Ishikawa (cell line): Measurements from ENCODE around the gene TCEAL3.

ENCODE experiments used
- CEBPB ChIP-seq: IDR thresholded peaks from 2 replicates; pipeline ENCODE4 v1.6.1; 2012
- CREB1 ChIP-seq: IDR thresholded peaks from 2 replicates; pipeline ENCODE4 v1.6.1; 2012; ENCODE audit warnings: low read depth
- EGR1 ChIP-seq: IDR thresholded peaks from 2 replicates; pipeline ENCODE4 v1.6.1; 2012
- EP300 ChIP-seq: IDR thresholded peaks from 2 replicates; pipeline ENCODE4 v1.6.1; 2012; ENCODE audit warnings: borderline replicate concordance
- FOXM1 ChIP-seq: IDR thresholded peaks from 2 replicates; pipeline ENCODE4 v1.6.1; 2012; ENCODE audit warnings: low read depth, borderline replicate concordance
- NFIC ChIP-seq: IDR thresholded peaks from 2 replicates; pipeline ENCODE4 v1.6.1; 2012
- RAD21 ChIP-seq: IDR thresholded peaks from 2 replicates; pipeline ENCODE4 v1.6.1; 2012; ENCODE audit warnings: low read depth
- TAF1 ChIP-seq: IDR thresholded peaks from 2 replicates; pipeline ENCODE4 v1.6.1; 2012; ENCODE audit warnings: low read depth, mild to moderate bottlenecking
- TCF12 ChIP-seq: IDR thresholded peaks from 2 replicates; pipeline ENCODE4 v1.6.1; 2012; ENCODE audit warnings: low read depth
- TEAD4 ChIP-seq: IDR thresholded peaks from 2 replicates; pipeline ENCODE4 v1.6.1; 2012
- YY1 ChIP-seq: IDR thresholded peaks from 2 replicates; pipeline ENCODE4 v1.6.1; 2012; ENCODE audit warnings: low read depth
- ZBTB7A ChIP-seq: IDR thresholded peaks from 2 replicates; pipeline ENCODE4 v1.6.1; 2012; ENCODE audit warnings: low read depth
- TF ChIP-seq, protein P1 (sequence below): IDR thresholded peaks from 2 replicates; pipeline ENCODE4 v1.6.1; 2012
- TF ChIP-seq, protein P2 (sequence below): IDR thresholded peaks from 2 replicates; pipeline ENCODE4 v1.6.1; 2012
- TF ChIP-seq, protein P3 (sequence below): IDR thresholded peaks from 2 replicates; pipeline ENCODE4 v1.6.1; 2012; ENCODE audit warnings: low read depth, mild to moderate bottlenecking

TCEAL3 gene

DNA sequence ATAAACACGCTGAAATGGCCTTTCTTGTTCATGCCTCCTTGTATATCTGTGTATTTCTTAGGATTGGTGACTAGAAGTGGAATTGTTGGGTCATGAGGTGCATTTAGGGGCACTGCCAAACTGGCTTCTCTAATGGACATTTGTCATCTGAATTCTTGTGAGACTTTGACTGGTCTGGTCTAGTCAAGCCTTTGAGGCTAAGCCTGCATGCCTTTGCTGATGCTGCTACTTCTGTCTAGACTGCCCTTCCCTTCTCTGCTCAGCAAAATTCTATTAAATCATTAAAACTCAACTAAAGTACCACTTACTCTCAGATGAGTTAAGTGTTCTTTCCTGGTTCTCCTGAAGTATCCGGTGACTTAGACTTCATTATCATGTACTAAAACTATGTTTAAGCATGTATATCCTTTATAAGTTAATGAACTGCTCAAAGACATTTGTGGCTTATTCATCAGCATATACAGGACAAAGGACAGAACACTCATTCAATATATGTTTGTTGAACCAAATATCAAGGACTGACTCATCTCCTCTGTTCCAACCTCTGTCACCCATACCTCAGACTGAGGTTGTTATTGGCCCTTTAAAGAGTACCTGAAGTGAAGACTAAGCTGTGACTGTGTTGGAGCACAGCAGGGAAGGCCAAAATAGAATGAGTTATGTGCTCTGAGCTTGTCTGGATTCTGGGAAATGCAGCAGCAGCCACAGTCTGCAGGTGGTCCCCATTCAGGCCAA lies 30.0 kb downstream of the TCEAL3 start:
- TF ChIP-seq CEBPB (no peak), CREB1 (no peak), RAD21 (no peak), EGR1 (no peak), TEAD4 (no peak), TCF12 (no peak), EP300 (no peak)
- TF ChIP-seq, protein P1, sequence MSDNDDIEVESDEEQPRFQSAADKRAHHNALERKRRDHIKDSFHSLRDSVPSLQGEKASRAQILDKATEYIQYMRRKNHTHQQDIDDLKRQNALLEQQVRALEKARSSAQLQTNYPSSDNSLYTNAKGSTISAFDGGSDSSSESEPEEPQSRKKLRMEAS: no peak

DNA sequence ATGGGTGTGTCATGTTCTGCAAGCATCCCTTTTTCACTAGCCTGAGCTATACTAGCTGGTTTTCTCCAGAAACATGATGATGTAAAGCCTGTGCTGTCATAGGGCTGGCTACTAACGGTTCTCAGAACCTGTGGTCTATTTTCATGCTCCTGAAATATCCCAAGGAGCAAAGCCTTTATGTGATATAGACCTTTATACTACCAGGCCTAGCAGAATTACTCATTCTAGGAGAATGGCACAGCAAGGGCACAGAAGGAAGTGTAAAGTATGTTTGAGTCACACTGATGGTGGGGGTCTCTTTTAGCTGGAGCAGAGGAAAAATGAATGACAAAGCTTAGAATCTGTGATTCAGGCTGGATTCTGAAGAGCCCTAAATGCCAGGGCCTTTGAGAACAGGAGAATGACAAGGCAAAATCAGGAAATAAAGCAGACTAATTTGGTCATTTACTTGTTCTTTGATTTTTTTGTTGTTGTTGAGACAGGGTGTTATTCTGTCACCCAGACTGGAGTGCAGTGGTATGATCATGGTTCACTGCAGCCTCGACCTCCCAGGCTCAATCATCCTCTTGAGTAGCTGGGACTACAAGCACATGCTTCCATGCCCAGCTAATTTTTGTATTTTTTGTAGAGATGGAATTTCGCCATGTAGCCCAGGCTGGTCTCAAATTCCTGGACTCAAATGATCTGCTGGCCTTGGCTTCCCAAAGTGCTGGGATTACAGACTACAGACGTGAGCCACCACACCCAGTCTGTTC lies 32.8 kb downstream of the TCEAL3 start:
- TF ChIP-seq TAF1 (no peak), CREB1 (no peak), FOXM1 (no peak), NFIC (no peak), CEBPB (no peak)
- TF ChIP-seq, protein P1: no peak
- TF ChIP-seq, protein P2, sequence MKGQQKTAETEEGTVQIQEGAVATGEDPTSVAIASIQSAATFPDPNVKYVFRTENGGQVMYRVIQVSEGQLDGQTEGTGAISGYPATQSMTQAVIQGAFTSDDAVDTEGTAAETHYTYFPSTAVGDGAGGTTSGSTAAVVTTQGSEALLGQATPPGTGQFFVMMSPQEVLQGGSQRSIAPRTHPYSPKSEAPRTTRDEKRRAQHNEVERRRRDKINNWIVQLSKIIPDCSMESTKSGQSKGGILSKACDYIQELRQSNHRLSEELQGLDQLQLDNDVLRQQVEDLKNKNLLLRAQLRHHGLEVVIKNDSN: no peak

DNA sequence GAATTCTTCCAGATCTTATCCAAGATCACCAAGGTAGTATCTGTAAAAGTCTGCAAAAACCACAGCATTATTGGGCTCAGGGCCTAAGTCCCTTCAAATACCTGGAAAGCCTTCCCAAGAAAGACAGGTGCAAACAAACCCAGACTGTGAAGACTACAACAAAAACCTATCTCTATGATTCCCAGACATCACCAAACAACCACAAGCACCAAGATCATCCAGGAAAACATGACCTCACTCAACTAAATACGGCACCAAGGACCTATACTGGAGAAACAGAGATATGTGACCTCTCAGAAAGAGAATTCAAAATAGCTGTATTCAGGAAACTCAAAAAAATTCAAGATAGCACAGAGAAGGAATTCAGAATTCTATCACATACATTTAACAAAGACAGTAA lies 36.4 kb downstream of the TCEAL3 start:
- no peak for TF ChIP-seq ZBTB7A
- TF ChIP-seq CEBPB: no peak
- TF ChIP-seq CREB1: no peak
- TF ChIP-seq TEAD4: no peak
- no peak for TF ChIP-seq RAD21
- TF ChIP-seq, protein P2: no peak
- TF ChIP-seq YY1: no peak
- no peak for TF ChIP-seq NFIC
- no peak for TF ChIP-seq TAF1
- no peak for TF ChIP-seq EGR1
- TF ChIP-seq TCF12: no peak
- TF ChIP-seq EP300: no peak
- TF ChIP-seq, protein P1: no peak
- TF ChIP-seq FOXM1: no peak
- TF ChIP-seq, protein P3, sequence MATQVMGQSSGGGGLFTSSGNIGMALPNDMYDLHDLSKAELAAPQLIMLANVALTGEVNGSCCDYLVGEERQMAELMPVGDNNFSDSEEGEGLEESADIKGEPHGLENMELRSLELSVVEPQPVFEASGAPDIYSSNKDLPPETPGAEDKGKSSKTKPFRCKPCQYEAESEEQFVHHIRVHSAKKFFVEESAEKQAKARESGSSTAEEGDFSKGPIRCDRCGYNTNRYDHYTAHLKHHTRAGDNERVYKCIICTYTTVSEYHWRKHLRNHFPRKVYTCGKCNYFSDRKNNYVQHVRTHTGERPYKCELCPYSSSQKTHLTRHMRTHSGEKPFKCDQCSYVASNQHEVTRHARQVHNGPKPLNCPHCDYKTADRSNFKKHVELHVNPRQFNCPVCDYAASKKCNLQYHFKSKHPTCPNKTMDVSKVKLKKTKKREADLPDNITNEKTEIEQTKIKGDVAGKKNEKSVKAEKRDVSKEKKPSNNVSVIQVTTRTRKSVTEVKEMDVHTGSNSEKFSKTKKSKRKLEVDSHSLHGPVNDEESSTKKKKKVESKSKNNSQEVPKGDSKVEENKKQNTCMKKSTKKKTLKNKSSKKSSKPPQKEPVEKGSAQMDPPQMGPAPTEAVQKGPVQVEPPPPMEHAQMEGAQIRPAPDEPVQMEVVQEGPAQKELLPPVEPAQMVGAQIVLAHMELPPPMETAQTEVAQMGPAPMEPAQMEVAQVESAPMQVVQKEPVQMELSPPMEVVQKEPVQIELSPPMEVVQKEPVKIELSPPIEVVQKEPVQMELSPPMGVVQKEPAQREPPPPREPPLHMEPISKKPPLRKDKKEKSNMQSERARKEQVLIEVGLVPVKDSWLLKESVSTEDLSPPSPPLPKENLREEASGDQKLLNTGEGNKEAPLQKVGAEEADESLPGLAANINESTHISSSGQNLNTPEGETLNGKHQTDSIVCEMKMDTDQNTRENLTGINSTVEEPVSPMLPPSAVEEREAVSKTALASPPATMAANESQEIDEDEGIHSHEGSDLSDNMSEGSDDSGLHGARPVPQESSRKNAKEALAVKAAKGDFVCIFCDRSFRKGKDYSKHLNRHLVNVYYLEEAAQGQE: no peak

DNA sequence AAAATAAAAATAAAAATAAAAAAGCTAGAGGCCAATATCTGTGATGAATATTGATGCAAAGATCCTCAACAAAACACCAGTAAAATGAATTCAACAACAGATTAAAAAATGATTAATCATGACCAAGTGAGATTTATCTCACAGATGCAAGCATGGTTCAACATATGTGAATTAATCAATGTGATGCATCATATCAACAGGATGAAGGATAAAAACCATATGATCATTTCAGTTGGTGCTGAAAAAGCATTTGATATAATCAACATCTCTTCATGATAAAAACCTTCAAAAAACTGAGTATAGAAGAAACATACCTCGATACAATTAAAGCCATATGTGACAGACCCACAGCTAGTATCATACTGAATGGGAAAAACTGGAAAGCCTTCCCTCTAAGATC lies 39.9 kb downstream of the TCEAL3 start:
- TF ChIP-seq CEBPB: no peak
- no peak for TF ChIP-seq TCF12
- no peak for TF ChIP-seq EGR1
- TF ChIP-seq CREB1: no peak
- TF ChIP-seq FOXM1: no peak
- TF ChIP-seq TEAD4: no peak
- TF ChIP-seq YY1: no peak
- no peak for TF ChIP-seq TAF1
- TF ChIP-seq RAD21: no peak
- TF ChIP-seq EP300: no peak

DNA sequence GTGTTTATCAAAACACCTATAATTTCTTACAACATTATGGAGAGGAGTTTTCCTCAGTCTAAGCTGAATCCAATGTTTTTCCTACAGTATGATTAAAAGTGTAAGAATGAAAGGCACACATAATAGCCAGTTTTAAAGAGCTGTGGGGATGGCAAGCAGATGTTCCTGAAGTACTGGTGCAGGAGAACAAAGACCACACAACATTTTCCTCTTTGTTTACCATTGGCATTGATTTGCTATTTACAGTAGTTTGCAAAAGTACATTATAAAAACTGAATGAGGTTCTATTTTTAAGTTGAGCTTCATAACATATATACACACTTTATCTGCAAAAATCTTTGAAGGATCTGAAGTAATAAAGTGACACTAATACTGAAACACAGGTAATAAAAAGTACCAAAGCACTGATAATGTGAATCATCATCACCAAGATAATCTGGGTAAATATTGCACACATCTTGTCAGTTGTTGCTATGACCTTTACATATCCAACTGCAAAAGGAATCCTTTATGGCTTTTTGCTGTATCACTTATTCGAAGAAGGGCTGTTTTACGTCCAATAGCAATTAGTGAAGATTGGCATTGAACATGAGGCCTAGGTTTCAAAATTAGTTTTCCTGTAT lies 43.5 kb downstream of the TCEAL3 start:
- TF ChIP-seq EP300 (no peak), TAF1 (no peak), FOXM1 (no peak), TCF12 (no peak)
- TF ChIP-seq, protein P2: no peak
- TF ChIP-seq, protein P1: no peak

DNA sequence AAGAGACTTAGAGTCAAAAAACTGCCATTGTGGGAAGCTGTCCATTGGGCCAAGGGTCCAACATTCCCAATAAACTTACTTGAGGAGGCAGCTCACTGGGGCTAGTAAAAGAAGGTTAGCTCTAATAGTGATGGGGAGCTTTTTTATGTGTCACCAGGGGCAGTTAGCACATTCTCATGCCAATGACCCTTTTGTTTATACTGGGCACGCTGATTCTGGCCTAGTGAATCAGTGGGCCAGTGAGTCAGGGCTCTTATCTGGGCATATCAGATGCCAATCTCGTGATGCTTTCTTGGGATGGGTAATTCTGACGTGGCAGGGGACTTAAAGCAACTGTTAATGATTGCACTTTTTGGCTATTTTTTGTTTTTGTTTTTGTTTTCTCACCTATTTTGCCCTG lies 48.9 kb downstream of the TCEAL3 start:
- TF ChIP-seq YY1 (no peak), TAF1 (no peak), TEAD4 (no peak), FOXM1 (no peak), EP300 (no peak), NFIC (no peak), EGR1 (no peak), TCF12 (no peak), CREB1 (no peak), CEBPB (no peak), ZBTB7A (no peak)
- TF ChIP-seq, protein P1: no peak
- TF ChIP-seq, protein P2: no peak
- TF ChIP-seq, protein P3: no peak
